Activated CD4-positive, alpha-beta T cell treated with anti-CD3 and anti-CD28 coated beads, Interleukin-2, amount 50 U/mL, for 4 hours (primary cell): Measurements from ENCODE around the gene OR10V1.
A peak's percentile ranks its signal among the peaks of the same experiment; 100 is the strongest.
"Not testable (repeated sequence)": the region's sequence is repeated elsewhere in the genome, so short reads cannot be mapped to it uniquely, and the experiment has no call there.

Experiments used
- DNase-seq, 2 experiments: peaks; one replicate each; pipeline ENCODE4 v3.0.0-alpha.2; 2020

OR10V1 gene

DNA sequence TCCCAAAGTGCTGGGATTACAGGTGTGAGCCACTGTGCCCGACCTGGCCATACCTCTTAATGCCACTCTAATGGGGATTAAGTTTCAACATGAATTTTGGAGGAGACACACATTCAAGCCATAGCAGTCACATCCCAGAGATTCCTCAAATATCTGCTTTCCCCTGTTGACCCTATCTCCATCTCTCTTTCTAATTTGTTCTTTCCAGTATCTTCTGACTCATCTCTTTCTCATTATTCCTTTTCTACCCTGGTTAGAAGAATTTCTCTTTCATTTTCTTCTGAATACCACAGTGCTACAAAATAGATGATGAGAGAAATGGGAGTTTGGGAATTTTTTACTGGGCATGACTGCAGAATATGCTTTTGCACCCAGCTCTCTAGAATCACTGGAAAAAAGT lies 5.1 kb downstream of the OR10V1 start:
- DNase-seq, result no peak

- no peak for DNase-seq
Measured at GRCh38 chr11:59707371-59707770, 6.3 kb downstream of the OR10V1 start.

DNA sequence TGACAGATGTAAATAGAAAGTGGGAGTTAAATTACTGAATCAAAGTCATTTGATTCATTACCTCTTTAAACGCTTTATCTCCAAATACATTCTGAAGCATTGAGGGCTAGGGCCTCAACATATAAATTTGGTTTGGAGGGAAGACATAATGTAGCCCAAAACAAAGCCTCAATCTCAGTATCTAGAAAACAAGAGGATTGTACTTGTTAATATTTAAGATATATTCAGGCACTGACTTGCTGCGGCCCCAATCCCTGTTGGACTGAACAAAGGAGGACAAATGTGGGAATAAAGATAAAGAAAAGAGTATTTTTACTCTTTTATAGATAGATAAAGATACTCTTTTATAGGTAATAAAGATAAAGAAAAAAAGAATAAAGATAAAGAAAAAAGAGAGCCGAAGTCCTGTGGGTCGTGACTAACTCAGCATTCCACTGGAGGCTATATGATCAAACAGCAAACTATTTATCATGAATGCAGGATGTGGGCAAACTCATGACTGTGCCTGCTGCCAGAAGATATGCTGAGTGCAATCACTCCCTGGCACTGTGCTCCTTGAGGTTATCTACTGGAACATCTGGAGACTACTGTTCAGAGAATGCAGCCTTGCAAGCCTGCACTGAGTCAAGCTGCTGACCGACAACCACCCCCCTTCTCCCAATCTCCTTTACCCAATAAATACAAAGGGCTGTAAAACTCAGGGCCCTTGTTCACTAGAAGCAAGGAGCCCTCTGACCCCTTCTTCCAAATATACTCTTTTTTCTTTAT lies 6.9 kb downstream of the OR10V1 start:
- no peak for DNase-seq

- DNase-seq, result no peak
Measured at GRCh38 chr11:59705294-59705693, 8.4 kb downstream of the OR10V1 start.

GRCh38 chr11:59703515-59703914 lies 10.1 kb downstream of the OR10V1 start:
- DNase-seq, result not testable (repeated sequence)

DNA sequence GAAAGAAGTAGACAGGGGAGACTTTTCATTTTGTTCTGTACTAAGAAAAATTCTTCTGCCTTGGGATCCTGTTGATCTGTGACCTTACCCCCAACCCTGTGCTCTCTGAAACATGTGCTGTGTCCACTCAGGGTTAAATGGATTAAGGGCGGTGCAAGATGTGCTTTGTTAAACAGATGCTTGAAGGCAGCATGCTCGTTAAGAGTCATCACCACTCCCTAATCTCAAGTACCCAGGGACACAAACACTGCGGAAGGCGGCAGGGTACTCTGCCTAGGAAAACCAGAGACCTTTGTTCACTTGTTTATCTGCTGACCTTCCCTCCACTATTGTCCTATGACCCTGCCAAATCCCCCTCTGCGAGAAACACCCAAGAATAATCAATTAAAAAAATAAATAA lies 13.5 kb downstream of the OR10V1 start:
- not testable (repeated sequence) for DNase-seq

DNA sequence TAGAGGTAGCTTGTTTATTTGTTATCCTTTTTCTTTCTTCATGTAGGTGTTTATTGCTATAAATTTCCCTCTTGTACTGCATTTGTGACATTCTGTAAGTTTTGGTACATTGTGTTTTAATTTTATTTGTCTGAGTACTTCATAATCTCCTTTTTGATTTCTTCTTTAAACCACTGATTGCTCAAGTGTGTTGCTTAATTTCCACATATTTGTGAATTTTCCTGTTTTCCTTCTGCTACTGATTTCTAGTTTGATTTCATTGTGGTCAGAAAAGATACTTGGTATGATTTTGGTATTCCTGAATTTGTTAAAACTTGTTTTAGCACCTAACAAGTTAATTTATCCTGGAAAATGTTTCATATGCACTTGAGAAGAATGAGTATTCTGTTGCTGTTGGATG lies 15.1 kb downstream of the OR10V1 start:
- DNase-seq, result no peak

GRCh38 chr11:59692915-59693314 lies 20.7 kb downstream of the OR10V1 start:
- no peak for DNase-seq

DNA sequence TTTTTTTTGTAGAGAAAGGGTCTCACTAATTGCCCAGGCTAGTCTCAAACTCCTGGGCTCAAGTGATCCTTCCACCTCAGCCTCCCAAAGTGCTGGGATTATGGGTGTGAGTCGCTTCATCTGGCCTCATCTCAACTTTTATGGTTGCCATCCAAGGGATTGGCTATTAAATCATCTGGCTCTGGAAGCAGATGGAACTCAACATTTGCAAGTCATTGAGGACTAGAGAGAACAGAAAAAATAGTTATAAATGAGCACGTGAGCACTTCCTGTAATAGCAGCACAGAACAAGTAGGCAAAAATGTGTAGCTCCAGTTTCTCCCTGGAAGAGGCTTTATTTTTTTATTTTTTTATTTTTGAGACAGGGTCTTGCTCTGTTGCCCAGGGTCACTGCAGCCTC lies 22.5 kb downstream of the OR10V1 start:
- DNase-seq, result no peak

DNA sequence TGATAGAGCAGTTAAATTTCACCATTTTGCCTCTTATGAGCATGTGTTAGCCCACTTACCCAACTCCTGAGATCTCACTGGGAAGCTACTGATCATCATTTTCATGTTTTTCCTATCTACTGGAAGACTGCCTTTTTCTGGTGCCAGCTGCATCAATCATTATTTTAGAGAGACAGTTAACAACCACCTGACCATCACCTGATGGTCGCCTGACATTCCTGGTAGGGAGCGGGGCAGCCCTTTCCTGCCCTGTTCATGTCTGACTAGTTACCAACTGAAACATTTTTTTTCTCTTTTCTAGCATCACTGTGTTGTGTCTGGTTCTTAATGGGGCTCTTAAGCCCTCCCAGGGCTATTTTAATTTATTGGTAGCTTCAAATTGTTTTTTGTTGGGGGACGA lies 24.6 kb downstream of the OR10V1 start:
- DNase-seq, result no peak

GRCh38 chr11:59681260-59681725 lies 32.4 kb downstream of the OR10V1 start:
- DNase-seq, result not testable (repeated sequence)

GRCh38 chr11:59680287-59681154 lies 33.1 kb downstream of the OR10V1 start:
- DNase-seq, result peak; percentile 53 to 60

DNA sequence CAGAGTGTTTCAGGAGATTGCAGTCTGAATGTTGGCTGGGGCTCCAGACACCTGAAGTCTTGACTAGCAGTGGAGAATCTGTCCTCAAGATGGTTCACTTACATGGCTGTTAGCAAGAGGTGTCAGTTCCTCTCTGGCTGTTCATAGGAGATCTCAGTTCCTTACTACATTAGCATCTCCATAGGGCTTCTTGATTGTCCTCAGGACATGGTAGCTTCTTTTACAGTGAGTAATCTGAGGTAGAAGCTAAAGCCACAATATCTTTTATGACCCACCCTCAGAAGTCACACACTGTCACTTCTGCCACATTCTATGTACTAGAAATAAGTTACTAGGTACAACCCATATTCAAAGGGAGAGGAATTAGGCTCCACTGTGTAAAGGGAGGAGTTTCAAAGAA lies 34.3 kb downstream of the OR10V1 start:
- DNase-seq, result no peak

DNA sequence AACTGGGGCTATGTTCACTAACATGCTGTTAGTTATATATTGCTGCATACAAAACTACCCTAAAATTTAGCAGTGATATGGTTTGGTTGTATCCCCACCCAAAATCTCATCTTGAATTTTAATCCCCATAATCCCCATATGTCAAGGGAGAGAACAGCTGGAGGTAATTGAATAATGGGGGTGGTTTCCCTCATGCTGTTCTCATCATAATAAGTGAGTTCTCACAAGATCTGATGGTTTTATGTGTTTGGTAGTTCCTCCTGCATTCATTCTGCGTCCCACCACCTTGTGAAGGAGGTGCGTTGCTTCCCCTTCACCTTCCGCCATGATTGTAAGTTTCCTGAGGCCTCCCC lies 34.9 kb downstream of the OR10V1 start:
- DNase-seq, result no peak

DNA sequence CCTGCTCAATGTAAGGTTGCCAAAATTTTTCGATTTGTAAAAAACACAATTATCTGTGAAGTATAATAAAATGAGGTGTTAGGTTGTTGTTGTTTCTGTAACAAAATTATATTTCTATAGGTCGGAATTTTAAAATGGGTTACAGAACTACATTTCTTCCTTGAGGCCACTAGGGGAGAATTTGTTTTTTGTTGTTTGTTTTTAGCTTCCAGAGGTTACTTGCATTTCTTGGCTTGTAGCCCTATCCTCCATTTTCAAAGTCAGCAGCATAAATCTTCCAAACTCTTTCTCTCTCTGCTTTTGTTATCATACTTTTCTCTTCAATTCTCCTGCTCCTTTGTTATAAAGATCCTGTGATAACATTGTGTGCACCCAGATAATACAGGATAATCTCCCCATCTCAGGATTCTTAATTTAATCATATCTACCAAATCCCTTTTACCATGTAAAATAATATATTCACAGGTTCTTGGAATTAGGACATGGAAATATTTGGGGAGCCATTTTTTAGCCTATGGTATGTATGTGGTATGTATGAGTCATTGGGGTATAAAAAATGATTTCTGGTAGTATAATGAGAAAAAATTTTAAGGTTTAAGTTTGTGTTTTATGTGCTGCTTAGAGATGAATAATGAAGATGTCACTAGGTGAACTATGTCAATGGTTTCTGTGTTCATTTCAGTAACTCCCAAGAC lies 35.4 kb downstream of the OR10V1 start:
- no peak for DNase-seq

DNA sequence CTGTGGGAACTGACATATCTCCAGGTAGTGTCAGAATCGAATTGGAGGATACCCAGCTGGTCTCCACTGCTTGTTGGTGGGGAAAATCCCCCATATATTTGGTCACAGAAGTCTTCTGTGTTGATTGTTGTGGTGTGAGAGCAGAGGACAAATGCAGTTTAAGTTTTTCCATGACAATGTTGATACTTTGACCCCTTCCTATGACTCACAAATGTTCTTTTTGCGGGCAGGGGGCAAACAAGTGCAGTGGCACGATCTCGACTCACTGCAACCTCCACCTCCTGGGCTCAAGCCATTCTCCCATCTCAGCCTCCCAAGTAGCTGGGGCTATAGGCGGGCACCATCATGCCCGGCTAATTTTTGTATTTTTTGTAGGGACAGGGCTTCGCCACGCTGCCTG lies 37.4 kb downstream of the OR10V1 start:
- no peak for DNase-seq

- DNase-seq, result no peak
Measured at GRCh38 chr11:59674291-59674690, 39.4 kb downstream of the OR10V1 start.

DNA sequence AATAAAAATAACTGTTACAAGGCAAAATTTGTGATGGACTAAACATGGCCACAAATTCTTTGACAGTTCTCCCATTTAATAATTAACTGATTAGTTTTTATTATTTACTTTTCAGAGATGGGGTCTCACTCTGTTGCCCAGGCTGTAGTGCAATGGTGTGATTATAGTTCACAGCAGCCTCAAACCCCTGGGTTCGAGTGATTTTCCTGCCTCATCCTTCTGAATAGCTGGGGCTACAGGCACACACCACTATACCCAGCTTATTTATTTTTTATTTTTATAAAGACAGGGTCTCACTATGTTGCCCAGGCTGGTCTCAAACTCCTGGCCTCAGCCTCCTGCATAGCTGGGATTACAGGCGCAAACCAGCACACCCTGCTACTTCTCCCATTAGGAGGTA lies 40.4 kb downstream of the OR10V1 start:
- no peak for DNase-seq

DNA sequence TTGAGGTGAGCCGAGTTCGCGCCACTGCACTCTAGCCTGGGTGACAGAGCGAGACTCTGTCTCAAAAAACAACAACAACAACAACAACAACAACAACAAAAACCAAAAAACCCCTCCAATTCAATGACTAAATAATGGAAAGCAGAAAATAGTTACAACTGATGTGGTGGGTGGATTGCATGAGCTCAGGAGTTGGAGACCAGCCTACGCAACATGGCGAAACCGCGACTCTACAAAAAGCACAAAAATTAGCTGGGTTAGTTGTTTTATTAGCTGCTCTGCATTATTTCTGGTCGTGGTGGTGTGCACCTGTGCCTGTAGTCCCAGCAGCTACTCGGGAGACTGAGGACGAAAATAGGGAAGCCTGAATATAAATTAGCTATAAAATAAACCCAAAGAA lies 42.2 kb downstream of the OR10V1 start:
- DNase-seq, result no peak

DNA sequence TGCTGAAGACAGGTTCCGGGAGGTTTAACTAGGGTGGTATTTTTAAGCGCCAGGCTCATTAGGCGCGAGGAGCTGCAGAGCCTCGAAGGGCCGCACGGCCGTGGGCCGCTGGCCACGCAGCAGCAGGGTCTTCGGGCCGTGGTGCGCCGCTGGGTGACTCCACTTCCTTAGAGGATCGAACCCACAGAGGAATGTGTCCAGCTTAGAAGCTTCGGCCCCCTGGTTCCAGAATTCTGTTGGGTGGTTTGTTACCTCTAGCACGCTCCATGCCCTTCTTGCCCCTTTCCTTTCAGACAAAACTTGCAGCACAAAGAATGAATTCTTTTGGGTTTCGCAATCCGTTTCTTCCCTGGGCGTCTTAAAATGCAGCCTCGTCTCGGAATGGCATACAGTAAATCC lies 44.0 kb downstream of the OR10V1 start:
- DNase-seq, result no peak

DNA sequence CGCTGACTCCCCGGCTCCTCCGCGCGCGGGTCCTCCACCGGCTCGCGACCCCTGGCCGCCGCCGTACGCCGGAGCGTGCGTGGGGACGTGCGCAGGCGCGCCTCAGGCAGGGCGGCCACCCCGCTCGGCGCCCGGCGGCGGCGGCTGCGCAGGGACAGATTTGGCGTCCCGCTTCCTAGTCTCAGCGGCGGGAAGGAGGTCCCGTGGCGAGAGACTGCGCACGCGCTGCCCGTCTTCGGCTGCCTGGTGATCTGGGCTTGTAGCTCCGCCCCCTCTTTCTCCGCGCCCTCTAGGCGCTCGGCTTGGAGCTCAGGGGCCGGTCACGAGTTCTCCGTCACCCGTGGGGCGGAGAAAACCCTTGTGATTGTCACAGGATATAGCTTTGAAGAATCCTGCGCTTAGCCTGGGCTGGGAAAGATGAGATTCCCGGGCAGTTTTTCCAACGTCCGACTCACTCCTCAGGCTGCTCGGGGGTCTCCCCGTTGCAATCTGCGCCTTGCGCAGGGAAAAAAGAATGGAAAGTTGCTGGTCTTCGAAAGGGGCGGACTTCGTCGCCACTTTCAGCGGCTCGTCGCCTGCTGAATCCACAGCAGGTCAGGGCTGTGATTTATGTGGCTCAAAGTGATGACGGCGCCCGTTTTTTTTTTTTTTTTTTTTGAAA lies 44.6 kb downstream of the OR10V1 start, which contains the start of gene PATL1:
Gene PATL1, minus strand, starts transcription at position 88 of the 661 bp plus-strand sequence. CDS start 142 bp downstream, outside the sequence.
- DNase-seq, result peak; percentile 98 to 99

DNA sequence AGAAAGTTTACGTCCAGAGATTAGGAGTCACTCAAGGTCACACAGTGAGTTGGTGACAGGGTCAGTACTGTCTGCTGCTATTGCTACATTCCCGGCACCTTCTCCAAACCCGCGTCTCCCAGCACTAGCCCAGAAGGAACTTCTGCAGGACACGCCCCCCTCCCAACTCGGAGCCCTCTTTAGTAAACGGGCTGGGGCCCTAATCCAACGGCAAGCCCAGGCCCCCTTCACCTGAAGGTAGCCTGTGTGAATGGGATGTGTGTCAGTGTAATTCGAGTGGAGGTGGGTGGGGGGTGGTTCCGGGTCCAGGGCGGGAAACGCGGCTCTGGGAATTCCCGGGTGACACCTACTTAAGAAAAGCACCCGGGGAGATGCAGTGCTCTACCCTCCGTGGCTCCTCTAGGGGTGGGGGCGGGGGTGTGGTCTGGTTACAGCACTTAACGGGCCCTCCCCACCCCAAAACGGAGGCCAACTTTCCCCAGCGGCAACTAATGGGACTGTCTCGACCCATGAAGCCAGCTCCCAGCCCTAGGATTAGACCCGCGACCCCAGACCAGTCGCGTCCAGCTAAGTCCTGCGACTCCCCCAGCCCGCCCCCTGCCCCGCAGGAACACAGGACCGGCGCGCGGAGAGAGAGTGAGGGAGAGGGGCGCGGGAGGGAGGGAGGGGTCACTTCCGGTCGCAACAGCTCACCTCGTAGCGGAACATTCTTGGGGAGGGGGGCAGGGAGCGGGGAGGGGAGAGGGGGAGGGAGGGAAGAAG lies 45.3 kb downstream of the OR10V1 start:
- DNase-seq, result peak; percentile 76 to 80
